Measurements from ENCODE around the gene PDE7B.

GRCh38 chr6:136034422-136034821 is 182.9 kb downstream of the PDE7B start:
- TF ChIP-seq, protein P1, sequence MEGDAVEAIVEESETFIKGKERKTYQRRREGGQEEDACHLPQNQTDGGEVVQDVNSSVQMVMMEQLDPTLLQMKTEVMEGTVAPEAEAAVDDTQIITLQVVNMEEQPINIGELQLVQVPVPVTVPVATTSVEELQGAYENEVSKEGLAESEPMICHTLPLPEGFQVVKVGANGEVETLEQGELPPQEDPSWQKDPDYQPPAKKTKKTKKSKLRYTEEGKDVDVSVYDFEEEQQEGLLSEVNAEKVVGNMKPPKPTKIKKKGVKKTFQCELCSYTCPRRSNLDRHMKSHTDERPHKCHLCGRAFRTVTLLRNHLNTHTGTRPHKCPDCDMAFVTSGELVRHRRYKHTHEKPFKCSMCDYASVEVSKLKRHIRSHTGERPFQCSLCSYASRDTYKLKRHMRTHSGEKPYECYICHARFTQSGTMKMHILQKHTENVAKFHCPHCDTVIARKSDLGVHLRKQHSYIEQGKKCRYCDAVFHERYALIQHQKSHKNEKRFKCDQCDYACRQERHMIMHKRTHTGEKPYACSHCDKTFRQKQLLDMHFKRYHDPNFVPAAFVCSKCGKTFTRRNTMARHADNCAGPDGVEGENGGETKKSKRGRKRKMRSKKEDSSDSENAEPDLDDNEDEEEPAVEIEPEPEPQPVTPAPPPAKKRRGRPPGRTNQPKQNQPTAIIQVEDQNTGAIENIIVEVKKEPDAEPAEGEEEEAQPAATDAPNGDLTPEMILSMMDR (IDR thresholded peaks at IDR 0.05): no peak
- TF ChIP-seq MXD4 (CRISPR knock-in tag; IDR thresholded peaks at IDR 0.05; ENCODE audit: borderline replicate concordance) (no peak), ZNF317 (CRISPR knock-in tag; IDR thresholded peaks at IDR 0.05; ENCODE audit: borderline replicate concordance, low read depth) (no peak), TEAD4 (CRISPR knock-in tag; IDR thresholded peaks at IDR 0.05) (no peak), CBFB (CRISPR knock-in tag; IDR thresholded peaks at IDR 0.05; ENCODE audit: low read depth) (no peak), ZNF671 (CRISPR knock-in tag; IDR thresholded peaks at IDR 0.05) (no peak), MAX (CRISPR knock-in tag; IDR thresholded peaks at IDR 0.05) (no peak), STAT6 (CRISPR knock-in tag; conservative IDR thresholded peaks at IDR 0.05; ENCODE audit: low read depth) (no peak), ZBTB21 (CRISPR knock-in tag; IDR thresholded peaks at IDR 0.05; ENCODE audit: borderline replicate concordance) (no peak)
- TF ChIP-seq, protein P2, sequence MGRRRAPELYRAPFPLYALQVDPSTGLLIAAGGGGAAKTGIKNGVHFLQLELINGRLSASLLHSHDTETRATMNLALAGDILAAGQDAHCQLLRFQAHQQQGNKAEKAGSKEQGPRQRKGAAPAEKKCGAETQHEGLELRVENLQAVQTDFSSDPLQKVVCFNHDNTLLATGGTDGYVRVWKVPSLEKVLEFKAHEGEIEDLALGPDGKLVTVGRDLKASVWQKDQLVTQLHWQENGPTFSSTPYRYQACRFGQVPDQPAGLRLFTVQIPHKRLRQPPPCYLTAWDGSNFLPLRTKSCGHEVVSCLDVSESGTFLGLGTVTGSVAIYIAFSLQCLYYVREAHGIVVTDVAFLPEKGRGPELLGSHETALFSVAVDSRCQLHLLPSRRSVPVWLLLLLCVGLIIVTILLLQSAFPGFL (CRISPR knock-in tag; IDR thresholded peaks at IDR 0.05; ENCODE audit: borderline replicate concordance): no peak
- TF ChIP-seq, protein P3, sequence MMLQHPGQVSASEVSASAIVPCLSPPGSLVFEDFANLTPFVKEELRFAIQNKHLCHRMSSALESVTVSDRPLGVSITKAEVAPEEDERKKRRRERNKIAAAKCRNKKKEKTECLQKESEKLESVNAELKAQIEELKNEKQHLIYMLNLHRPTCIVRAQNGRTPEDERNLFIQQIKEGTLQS (CRISPR knock-in tag; conservative IDR thresholded peaks at IDR 0.05): no peak

All from WTC11 (cell line).